Stimulated activated CD8-positive, alpha-beta memory T cell treated with anti-CD3 and anti-CD28 coated beads, Interleukin-4, amount 100 ng/mL, for 24 hours (primary cell): Measurements from ENCODE around the gene CCDC127.
"Not testable (repeated sequence)": the region's sequence is repeated elsewhere in the genome, so short reads cannot be mapped to it uniquely, and the experiment has no call there.

Experiments used
- DNase-seq: peaks from one replicate; pipeline ENCODE4 v3.0.0-alpha.2; 2020; ENCODE audit warnings: low read depth

CCDC127 gene

DNA sequence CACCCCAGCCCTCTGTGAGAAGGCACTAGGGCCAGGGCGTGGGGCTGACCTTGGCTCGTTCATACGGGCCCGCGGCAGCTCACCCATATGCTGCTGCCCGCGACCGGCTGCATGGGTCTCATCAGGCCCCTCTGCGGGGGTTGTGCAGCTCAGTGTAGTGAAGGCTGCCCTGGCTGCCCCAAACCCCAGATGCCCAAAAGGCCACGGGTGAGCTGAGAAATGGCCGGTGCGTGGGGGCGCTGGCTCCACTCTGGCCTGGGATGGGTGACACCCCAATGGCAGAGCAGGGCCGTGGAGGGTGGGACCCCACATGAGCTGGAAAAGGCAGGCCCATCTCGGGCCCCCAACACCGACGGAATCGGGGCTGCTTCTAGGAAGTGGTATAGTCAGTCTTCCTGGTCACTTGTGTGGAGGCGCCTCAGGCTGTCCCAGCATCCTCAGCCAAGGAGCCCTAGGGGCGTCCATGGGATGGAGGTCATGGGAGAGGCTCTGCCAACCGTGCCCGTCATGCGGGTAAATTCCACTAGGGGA, 46.1 kb downstream of the CCDC127 start:
- no peak for DNase-seq

DNA sequence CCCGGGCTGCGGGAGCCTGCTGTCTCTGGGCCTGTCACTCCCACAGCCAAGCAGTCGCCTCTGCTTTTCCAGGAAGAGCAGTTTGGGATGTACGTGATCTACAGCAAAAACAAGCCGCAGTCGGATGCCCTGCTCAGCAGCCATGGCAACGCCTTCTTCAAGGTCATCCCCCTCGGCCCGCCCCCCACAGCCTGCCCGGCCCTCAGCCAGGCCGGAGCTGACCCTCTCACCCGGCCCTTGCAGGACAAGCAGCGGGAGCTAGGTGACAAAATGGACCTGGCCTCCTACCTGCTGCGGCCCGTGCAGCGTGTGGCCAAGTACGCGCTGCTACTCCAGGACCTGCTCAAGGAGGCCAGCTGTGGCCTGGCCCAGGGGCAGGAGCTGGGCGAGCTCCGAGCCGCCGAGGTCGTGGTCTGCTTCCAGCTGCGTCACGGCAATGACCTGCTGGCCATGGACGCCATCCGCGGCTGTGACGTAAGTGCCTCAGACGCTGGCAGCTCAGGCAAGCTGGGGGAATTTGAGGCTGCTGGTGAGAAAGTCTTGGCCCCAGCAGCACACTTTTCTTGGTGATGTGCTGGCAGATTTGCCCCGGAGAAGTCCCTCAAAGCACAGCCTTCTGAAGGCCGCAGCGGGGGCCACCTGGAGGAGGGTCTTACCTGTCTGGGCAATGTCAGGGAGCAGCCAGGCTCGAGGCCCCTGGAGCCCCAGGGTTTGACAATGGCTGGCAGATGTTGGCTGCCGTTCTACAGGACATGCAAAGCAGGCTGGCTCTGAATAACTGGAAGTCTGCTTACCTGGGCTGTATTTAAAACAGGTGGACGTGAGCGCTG, 46.8 kb downstream of the CCDC127 start:
- DNase-seq = no peak

DNA sequence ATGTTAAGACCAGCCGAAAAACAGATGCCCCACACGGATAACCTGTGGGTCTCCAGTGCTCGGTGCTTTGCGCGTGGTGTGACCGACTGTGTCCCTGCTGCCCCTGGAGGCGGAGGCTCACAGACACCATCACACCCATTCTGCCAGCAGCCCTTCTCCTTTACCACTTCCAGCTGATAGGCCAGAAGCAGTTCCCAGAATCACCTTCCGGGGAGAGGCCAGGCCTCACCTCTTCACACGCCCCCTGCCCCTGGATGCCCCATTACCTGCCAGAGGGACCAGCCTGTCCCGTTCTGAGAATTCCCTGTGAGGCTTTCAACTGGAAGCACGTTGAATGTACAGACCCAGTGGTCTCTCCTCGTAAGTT, 48.2 kb downstream of the CCDC127 start:
- no peak for DNase-seq

DNA sequence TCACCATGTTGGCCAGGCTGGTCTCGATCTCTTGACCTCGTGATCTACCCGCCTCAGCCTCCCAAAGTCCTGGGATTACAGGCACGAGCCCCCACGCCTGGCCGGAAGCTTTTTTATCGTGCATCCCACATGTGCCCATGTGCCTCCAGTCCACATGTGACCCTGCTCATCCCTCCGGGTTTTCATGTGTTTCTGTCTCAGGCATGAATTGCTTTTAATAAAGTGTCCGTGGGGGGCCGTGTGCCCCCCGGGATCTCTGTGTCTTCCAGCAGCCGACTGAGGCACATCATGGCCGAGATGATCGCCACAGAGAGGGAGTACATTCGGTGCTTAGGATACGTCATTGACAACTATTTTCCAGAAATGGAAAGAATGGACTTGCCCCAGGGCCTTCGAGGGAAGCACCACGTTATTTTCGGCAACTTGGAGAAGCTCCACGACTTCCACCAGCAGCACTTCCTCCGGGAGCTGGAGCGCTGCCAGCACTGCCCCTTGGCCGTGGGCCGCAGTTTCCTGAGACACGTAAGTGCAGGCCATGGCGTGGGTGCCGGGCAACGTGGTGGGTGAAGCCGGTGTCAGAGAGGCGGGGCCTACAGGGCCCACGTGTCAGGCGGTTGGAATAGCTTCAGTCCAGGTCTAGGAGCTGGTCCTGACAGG, 48.8 kb downstream of the CCDC127 start:
- DNase-seq = no peak

DNA sequence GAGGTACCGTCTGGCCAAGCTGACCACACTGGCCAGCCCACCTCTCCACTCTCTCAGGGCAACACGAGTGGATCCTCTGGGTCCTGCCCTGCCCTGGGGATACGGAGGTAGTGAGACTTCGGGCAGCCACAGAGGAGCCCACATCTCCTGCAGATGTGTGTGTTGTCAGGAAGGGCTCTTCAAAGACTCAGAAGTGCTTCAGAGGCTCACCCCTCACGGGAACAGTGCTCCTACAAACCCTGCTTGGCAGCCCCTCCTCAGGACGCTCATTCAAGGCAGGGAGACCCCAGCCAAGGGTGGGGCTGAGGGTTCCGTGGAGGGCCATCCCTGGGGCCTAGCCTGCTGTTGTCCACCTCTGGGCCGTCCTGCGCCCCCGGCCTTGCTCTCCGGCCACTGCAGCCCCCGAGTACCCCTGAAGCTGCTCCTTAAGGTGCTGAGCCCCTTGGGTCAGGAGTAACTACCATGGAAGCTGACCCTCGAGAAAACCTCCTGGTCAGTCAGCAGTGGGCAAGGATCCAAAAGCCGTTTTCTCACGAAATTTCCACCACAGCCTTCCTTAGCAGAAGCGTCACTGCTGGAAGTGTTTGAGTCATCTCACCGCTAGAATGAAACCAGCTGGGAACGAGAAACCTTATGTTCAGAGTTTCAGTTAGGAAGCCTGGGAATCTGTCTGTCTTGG, 49.8 kb downstream of the CCDC127 start:
- no peak for DNase-seq

DNA sequence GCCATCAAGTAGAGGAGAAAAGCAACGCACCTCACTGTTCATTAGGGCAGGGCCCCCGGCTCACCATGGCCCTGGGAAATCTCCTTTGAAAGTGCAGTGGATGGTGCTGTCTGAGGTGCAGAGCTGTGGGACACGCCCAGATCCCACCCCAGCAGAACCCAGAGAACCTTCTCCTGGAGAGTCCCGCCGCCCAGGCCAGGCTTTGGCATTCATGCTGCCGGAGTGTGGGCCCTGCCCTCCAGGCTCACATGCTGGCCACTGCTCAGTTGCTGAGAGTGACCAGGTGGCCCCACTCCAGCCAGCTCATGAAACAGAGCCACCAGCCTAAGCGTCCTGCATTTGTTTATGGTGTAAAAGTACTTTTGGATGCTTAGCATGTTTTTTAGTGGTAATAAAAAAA, 50.4 kb downstream of the CCDC127 start:
- DNase-seq = no peak

DNA sequence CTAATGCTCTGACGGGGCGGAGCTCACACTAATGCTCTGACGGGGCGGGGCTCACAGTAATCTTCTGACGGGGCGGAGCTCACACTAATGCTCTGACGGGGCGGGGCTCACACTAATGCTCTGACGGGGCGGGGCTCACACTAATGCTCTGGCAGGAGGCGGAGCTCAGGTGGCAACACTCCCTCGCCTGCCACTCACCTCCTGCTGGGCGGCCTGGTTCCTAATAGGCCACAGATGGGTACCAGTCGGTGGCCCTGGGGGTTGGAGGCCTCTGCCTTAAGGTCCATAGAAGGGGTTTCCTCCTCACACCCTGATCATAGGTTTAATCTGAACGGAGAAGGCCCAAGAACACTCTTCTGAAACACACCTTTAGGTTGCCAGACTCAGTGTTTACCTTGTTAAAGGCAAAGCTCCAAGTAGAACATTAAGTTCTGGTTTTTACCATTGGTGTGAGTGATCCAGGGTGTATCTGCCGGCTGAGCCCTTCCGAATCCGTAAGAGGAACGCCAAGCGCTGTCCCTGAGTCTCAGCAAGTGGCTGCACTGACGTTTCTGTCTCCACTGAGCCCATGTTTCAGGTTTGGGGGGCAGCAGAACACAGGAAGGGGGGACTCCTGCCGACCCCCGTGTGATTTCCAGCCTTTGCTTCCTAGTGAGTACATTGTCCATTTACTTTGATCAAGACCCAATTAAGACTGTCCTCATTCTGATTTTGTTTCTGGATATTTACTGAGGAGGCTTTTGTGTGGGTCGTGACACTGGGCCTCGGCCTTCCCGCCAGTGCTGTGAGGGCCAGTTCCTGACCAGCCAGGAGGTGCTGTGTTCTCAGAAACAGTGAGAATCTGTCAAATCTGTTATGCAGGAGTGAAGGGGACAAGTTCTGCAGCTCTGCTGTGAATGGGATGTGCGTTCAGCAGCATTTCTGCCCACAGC, 51.2 kb downstream of the CCDC127 start:
- DNase-seq = no peak

DNA sequence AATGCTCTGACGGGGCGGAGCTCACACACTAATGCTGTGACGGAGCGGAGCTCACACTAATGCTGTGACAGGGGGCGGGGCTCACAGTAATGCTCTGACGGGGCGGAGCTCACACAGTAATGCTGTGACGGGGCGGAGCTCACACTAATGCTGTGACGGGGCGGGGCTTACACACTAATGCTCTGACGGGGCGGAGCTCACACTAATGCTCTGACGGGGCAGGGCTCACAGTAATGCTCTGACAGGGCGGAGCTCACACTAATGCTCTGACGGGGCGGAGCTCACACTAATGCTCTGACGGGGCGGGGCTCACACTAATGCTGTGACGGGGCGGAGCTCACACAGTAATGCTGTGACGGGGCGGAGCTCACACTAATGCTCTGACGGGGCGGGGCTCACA, 53.2 kb downstream of the CCDC127 start:
- not testable (repeated sequence) for DNase-seq

DNA sequence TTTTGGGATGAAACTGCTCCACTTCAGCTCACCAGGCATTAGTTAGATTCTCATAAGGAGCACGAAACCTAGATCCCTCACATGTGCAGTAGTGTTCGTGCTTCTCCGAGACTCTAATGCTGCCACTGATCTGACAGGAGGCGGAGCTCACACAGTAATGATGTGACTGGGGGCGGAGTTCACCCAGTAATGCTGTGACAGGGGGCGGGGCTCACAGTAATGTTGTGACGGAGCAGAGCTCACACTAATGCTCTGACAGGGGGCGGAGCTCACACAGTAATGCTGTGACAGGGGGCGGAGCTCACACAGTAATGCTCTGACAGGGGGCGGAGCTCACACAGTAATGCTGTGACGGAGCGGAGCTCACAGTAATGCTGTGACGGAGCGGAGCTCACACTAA, 53.7 kb downstream of the CCDC127 start:
- DNase-seq = no peak

DNA sequence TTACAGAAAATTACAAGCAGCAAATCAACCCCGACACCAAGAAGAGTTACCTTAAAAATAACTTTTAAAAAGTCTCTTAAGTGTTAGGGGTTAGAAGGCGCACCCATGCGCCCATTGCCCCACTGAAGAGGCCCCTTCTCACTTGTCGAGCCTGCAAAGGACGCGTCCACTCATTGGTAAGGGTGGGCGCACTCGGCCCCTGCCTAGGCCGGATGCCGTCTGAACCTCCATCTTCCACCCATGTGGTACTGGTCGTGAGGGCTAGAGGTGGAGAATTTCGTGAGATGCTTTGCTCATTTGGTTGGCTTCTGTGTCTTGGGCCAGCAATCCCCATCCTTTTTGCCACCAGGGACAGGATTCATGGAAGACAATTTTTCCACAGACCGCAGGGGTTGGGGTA, 54.1 kb downstream of the CCDC127 start:
- DNase-seq = no peak

DNA sequence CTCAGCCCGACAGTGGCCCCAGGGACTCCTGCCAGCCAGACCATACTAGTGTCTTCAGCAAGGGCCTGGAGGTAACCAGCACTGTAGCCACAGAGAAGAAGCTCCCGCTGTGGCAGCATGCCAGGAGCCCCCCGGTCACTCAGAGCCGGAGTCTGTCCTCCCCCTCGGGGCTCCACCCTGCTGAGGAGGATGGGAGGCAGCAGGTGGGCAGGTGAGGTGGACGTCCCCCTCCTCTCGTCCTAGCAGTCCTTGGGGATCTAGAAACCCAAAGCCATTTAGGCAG, 54.7 kb downstream of the CCDC127 start:
- no peak for DNase-seq

DNA sequence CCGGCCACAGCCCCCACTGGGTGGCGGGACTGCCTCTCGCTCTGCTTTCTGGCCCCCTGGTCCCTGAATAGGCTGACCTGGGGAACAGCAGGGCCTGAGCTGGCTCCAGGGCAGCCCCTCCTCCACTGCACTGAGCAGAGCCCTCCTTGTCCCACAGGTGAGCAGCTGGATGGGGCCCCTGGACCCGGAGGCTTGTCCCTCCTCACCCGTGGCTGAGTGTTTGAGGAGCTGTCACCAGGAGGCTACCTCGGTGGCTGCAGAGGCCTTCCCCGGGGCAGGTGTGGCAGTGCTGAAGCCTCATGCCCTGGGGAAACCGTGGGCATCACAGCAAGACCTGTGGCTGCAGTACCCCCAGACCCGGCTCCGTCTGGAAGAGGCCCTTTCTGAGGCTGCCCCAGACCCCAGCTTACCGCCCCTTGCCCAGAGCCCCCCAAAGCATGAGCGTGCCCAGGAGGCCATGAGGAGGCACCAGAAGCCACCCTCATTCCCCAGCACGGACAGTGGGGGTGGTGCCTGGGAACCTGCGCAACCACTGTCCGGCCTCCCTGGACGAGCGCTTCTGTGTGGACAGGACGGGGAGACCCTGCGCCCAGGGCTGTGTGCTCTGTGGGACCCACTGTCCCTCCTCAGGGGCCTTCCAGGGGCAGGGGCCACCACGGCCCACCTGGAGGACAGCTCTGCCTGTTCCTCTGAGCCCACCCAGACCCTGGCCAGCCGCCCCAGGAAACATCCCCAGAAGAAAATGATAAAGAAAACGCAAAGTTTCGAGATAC, 55.2 kb downstream of the CCDC127 start:
- DNase-seq = no peak

DNA sequence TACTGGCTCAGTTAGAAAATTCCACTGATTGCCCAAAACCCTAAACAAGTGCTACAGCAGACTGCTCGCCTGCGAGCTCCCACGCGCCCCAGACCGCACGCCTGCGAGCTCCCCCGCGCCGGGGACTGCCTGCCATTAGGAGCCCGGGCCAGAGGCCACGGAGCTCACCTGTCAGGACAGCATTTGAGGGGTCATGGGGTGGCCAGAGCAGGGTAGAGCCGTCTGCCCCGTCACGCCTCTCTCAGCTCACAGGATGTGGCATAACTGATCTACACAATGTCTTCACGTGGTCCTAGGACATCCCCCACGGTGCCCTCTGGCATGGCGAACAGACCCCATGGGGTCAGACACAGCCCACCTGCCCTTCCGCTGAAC, 55.8 kb downstream of the CCDC127 start:
- DNase-seq = no peak

DNA sequence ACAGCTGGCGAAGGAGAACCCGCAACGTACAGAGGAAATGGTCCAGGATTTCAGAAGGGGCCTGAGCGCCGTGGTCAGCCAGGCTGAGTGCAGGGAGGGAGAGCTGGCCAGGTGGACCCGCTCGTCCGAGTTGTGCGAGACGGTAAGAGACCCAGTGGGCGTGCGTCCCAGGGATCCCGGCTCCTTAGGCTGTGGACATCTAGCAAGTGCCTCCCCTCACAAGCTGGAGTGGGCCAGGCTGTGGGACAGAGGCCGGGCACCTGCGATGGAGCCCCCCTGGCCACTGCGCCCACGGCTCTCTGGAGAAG, 56.2 kb downstream of the CCDC127 start:
- DNase-seq = no peak

DNA sequence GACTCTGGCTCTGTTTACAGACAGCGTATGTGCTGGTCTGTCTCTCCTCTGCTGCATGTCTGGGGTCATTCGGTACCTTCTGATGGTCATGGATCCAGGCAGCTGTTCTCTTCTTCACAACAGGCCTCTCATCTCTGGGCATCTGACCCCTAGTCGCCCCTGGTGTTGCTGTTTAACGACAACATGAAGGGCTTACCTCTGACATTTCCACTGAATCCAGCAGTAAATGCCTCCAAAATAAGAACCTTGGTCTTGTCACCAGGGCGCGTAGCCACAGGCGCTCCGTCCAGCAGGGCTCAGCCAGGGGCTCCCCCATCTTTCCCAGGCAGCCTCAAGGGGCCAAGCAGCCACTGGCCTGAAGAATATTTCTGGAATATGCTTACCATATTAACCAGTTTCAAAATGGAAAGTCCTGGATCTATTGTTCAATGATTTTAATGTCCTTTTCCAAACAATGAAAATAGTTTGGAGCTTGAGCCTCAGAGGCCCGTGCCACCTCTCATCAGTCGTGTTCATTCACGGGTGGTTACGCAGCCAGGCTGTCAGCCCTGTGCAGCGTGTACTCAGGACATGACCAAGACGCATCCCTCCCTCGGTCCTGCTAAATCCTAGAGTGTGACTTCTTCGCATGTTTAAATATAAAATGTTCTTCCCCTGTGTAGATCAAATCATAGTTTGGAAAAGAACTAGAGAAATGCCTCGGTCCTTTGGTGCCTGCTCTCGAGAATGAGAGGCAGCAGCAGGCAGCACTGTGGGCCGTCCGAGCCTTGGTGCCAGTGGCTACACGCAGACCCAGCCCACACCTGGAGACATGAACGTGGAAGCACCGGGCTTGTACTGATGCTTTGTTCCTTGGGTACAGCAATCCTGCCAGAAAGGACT, 56.8 kb downstream of the CCDC127 start:
- DNase-seq = no peak

DNA sequence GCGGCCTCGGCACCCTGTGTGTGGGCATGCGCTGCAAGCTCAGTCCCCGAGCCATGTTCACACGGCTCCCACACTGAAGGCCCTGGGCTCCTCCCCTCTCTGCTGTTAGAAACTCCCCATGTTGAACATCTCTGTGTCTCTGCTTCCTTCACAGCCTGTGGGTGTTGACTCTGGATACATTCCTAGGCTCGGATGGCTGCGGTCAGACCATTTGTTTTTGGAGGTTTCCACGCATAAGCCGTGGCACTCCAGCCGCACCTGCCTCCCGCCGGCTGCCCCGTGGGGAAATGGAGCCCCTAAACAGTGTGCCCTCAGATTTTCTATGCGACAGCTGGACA, 57.8 kb downstream of the CCDC127 start:
- DNase-seq = no peak

DNA sequence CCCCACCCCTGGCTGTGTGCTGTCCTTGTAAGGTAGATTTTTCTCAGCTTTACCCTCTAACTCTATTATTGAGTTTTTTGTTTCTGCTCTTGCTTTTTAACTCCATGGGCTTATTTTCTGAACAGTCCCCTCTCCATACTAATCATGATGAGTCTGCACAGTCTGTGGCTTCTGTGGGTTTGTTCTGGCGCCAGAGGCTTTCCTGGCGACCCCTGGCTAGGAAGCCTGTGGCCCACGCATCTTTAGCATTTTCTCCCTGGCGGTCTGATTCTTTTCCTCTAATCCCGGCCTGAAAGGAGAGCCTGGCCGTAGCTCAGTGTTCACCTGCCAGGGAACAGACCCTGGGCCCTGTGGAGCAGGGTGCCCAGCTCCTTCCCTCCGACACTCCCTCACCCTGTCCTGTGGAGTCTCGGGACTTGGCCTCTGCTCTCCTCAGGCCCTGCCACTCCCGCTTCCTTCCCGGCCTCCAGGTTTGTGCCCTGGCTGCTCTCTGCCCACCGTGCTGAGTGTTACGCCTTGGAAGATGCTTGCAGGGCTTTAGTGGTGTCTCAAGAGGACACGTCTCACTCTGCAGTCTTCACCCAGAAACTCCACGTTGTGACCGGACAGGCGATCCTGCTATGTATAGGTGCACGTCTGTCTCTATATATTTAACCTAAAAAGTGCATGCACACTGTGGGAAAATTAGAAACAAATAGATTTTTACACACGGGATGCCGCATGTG, 58.3 kb downstream of the CCDC127 start:
- no peak for DNase-seq

DNA sequence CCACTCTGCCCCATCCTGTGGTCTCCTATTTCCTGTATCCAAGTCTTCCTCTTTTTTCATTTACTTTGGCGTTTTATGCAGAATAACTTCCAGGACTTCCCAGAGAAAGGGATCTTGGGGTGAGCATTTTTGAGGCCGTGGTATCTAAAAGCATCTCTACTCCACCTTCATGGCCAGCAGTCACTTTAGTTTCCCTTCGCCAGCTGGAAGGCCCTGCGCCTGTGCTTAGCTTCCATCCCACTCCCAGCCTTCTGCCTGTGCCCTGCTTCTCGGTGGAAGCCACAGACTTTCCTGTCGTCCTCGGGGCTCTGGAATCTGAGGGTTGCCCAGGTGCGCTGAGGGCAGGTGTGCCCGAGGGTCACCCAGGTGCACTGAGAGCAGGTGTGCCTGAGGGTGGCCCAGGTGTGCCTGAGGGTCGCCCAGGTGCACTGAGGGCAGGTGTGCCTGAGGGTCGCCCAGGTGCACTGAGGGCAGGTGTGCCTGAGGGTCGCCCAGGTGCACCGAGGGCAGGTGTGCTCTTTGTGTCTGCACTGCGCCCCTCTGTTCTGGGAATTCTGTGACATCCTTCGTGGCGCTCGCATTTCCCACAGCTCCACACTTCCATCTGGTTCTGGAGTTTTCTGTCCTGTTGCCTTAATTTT, 59.0 kb downstream of the CCDC127 start:
- DNase-seq = no peak

DNA sequence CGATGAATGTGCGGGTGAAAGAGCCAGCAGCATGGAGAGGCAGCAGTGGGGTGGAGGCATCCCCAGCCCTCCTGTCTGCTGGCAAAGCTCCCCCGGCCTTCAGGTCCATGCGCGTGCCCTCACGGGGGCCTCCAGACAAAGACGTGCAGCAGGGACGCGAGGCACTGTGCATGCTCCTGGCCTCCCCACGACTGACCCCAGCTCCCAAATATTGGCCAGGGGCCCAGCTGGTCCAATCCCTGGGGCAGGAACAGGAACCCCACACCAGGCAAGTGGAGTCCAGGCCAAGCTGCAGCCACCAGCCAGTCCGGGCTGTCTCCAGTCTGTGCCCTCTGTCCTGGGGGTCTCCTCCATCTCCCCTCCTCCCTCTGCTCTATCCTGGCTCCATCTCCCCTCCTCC, 60.2 kb downstream of the CCDC127 start:
- DNase-seq = no peak
